ENCODE measurements around the gene ESR1. TPM values are rescaled to one million over a fixed set of nuclear protein-coding genes. Genes with fewer than 3 reads are reported as not detected.

ESR1 gene
- total RNA-seq: not detected in 2 replicates

DNA sequence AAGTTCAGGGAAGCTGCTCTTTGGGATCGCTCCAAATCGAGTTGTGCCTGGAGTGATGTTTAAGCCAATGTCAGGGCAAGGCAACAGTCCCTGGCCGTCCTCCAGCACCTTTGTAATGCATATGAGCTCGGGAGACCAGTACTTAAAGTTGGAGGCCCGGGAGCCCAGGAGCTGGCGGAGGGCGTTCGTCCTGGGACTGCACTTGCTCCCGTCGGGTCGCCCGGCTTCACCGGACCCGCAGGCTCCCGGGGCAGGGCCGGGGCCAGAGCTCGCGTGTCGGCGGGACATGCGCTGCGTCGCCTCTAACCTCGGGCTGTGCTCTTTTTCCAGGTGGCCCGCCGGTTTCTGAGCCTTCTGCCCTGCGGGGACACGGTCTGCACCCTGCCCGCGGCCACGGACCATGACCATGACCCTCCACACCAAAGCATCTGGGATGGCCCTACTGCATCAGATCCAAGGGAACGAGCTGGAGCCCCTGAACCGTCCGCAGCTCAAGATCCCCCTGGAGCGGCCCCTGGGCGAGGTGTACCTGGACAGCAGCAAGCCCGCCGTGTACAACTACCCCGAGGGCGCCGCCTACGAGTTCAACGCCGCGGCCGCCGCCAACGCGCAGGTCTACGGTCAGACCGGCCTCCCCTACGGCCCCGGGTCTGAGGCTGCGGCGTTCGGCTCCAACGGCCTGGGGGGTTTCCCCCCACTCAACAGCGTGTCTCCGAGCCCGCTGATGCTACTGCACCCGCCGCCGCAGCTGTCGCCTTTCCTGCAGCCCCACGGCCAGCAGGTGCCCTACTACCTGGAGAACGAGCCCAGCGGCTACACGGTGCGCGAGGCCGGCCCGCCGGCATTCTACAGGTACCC lies at the start of gene ESR1:
Gene ESR1 (plus strand): TSS at position 170 of the 858 bp plus-strand sequence. CDS start 231 bp downstream, at position 401.

All from bladder microvascular endothelial cell (primary cell).